ENCODE data around the gene GRM5. TPM values are rescaled to one million over a fixed set of nuclear protein-coding genes. Genes with fewer than 3 reads are reported as not detected.

Gene GRM5
- total and polyA plus RNA-seq, 4 donors = not detected

DNA sequence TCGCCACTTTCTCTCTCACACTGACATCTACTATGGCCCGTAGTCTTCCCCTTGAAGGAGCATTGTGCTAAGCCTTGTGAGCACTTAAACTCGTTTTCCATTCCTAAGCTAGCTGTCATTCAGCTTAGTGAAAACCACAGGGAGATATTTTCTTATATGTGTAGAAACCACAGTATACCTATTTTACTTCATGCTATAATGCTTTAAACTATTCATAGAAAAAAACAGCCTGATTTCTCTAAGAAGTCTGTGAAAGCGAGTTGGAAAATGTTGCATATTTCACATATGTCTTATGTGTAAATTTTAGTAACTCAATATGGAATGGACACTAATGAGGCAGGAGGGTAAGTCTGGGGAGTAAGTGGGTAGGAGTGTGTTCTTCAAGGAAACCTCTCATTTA, 534.0 kb downstream of the GRM5 start:
- TF ChIP-seq NR2F2 (IDR thresholded peaks at IDR 0.05) = no peak
- TF ChIP-seq, protein P1, sequence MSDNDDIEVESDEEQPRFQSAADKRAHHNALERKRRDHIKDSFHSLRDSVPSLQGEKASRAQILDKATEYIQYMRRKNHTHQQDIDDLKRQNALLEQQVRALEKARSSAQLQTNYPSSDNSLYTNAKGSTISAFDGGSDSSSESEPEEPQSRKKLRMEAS (IDR thresholded peaks at IDR 0.05) = no peak
- TF ChIP-seq GABPA (IDR thresholded peaks at IDR 0.05 in 1 of 2, conservative IDR thresholded peaks at IDR 0.05 in 1 of 2) = no peak
- no peak for TF ChIP-seq RAD21 (IDR thresholded peaks at IDR 0.05)
- TF ChIP-seq RXRA (IDR thresholded peaks at IDR 0.05) = no peak
- TF ChIP-seq, protein P2, sequence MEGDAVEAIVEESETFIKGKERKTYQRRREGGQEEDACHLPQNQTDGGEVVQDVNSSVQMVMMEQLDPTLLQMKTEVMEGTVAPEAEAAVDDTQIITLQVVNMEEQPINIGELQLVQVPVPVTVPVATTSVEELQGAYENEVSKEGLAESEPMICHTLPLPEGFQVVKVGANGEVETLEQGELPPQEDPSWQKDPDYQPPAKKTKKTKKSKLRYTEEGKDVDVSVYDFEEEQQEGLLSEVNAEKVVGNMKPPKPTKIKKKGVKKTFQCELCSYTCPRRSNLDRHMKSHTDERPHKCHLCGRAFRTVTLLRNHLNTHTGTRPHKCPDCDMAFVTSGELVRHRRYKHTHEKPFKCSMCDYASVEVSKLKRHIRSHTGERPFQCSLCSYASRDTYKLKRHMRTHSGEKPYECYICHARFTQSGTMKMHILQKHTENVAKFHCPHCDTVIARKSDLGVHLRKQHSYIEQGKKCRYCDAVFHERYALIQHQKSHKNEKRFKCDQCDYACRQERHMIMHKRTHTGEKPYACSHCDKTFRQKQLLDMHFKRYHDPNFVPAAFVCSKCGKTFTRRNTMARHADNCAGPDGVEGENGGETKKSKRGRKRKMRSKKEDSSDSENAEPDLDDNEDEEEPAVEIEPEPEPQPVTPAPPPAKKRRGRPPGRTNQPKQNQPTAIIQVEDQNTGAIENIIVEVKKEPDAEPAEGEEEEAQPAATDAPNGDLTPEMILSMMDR (IDR thresholded peaks at IDR 0.05; ENCODE audit: low read depth, low read length, missing input control) = no peak
- TF ChIP-seq EGR1 (IDR thresholded peaks at IDR 0.05; ENCODE audit: low read depth in 2 of 2) = no peak
- TF ChIP-seq, protein P3, sequence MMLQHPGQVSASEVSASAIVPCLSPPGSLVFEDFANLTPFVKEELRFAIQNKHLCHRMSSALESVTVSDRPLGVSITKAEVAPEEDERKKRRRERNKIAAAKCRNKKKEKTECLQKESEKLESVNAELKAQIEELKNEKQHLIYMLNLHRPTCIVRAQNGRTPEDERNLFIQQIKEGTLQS (IDR thresholded peaks at IDR 0.05) = no peak
- TF ChIP-seq FOXA2 (IDR thresholded peaks at IDR 0.05) = no peak
- TF ChIP-seq HNF4A (conservative IDR thresholded peaks at IDR 0.05) = no peak
- TF ChIP-seq JUND (IDR thresholded peaks at IDR 0.05) = no peak
- TF ChIP-seq, protein P4, sequence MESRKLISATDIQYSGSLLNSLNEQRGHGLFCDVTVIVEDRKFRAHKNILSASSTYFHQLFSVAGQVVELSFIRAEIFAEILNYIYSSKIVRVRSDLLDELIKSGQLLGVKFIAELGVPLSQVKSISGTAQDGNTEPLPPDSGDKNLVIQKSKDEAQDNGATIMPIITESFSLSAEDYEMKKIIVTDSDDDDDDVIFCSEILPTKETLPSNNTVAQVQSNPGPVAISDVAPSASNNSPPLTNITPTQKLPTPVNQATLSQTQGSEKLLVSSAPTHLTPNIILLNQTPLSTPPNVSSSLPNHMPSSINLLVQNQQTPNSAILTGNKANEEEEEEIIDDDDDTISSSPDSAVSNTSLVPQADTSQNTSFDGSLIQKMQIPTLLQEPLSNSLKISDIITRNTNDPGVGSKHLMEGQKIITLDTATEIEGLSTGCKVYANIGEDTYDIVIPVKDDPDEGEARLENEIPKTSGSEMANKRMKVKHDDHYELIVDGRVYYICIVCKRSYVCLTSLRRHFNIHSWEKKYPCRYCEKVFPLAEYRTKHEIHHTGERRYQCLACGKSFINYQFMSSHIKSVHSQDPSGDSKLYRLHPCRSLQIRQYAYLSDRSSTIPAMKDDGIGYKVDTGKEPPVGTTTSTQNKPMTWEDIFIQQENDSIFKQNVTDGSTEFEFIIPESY (IDR thresholded peaks at IDR 0.05) = no peak
- TF ChIP-seq SP1 (IDR thresholded peaks at IDR 0.05) = no peak
- TF ChIP-seq, protein P5, sequence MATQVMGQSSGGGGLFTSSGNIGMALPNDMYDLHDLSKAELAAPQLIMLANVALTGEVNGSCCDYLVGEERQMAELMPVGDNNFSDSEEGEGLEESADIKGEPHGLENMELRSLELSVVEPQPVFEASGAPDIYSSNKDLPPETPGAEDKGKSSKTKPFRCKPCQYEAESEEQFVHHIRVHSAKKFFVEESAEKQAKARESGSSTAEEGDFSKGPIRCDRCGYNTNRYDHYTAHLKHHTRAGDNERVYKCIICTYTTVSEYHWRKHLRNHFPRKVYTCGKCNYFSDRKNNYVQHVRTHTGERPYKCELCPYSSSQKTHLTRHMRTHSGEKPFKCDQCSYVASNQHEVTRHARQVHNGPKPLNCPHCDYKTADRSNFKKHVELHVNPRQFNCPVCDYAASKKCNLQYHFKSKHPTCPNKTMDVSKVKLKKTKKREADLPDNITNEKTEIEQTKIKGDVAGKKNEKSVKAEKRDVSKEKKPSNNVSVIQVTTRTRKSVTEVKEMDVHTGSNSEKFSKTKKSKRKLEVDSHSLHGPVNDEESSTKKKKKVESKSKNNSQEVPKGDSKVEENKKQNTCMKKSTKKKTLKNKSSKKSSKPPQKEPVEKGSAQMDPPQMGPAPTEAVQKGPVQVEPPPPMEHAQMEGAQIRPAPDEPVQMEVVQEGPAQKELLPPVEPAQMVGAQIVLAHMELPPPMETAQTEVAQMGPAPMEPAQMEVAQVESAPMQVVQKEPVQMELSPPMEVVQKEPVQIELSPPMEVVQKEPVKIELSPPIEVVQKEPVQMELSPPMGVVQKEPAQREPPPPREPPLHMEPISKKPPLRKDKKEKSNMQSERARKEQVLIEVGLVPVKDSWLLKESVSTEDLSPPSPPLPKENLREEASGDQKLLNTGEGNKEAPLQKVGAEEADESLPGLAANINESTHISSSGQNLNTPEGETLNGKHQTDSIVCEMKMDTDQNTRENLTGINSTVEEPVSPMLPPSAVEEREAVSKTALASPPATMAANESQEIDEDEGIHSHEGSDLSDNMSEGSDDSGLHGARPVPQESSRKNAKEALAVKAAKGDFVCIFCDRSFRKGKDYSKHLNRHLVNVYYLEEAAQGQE (IDR thresholded peaks at IDR 0.05) = no peak
- TF ChIP-seq TAF1 (conservative IDR thresholded peaks at IDR 0.05) = no peak
- TF ChIP-seq HNF4G (IDR thresholded peaks at IDR 0.05) = no peak
- TF ChIP-seq YY1 (IDR thresholded peaks at IDR 0.05) = no peak
- TF ChIP-seq FOXA1 (IDR thresholded peaks at IDR 0.05) = no peak
- no peaks in the 10 kb centered on the region for H3K27me3 ChIP-seq (ENCODE audit: control insufficient read depth in 4 of 4, insufficient read depth in 4 of 4, low read length in 3 of 4)
- H3K27ac ChIP-seq (ENCODE audit: low read depth in 1 of 2, low read length in 2 of 2) = no peak overlapping the region
- 84% methylated on average over 4 of the region's 4 CpGs for WGBS
- H3K4me1 ChIP-seq (ENCODE audit: control insufficient read depth in 4 of 4, insufficient read depth in 4 of 4, low read length in 3 of 4) = peaks cover 2 to 8% (median 3%) of the 10 kb centered on the region in 4 donors
- DNase-seq (ENCODE audit: low spot score) = no peak
- H3K9me3 ChIP-seq (ENCODE audit: control insufficient read depth in 4 of 4, low read length in 3 of 4) = no peaks in the 10 kb centered on the region
- no peak overlapping the region for H3K9ac ChIP-seq (ENCODE audit: low read depth in 1 of 2, low read length in 2 of 2)
- H3K4me3 ChIP-seq (ENCODE audit: low read depth in 1 of 3, low read length in 3 of 3) = no peak overlapping the region
- H3K36me3 ChIP-seq (ENCODE audit: control insufficient read depth in 4 of 4, insufficient read depth in 3 of 4, low read depth in 1 of 4, low read length in 3 of 4) = no peaks in the 10 kb centered on the region
